Mucosa of stomach (tissue), 1 donor: ENCODE measurements around the gene NEURL1.
"Not testable (repeated sequence)": the region's sequence is repeated elsewhere in the genome, so short reads cannot be mapped to it uniquely, and the experiment has no call there.

Source experiments
- H3K27me3 ChIP-seq: one replicate; pipeline ENCODE4 v1.7.0; 2013; ENCODE audit warnings: mild to moderate bottlenecking, low read length; ENCODE audit not compliant: control insufficient read depth, insufficient read depth
- H3K36me3 ChIP-seq: one replicate; pipeline ENCODE4 v1.7.0; 2013; ENCODE audit warnings: low read length; ENCODE audit not compliant: control insufficient read depth, insufficient read depth
- H3K4me1 ChIP-seq: one replicate; pipeline ENCODE4 v1.7.0; 2013; ENCODE audit warnings: mild to moderate bottlenecking, low read length; ENCODE audit not compliant: control insufficient read depth, insufficient read depth
- H3K4me3 ChIP-seq: one replicate; pipeline ENCODE4 v1.7.0; 2013; ENCODE audit warnings: low read length
- H3K9ac ChIP-seq: one replicate; pipeline ENCODE4 v1.7.0; 2013; ENCODE audit warnings: mild to moderate bottlenecking, low read length, moderate library complexity
- H3K9me3 ChIP-seq: one replicate; pipeline ENCODE4 v1.7.0; 2013; ENCODE audit warnings: mild to moderate bottlenecking, low read length, moderate library complexity; ENCODE audit not compliant: control insufficient read depth
- donor health status: Pancreatic carcinoma.

The NEURL1 gene

GRCh38 chr10:103607051-103607450 is 113.5 kb downstream of the NEURL1 start:
- H3K4me1 ChIP-seq, H3K4me3 ChIP-seq, H3K36me3 ChIP-seq, H3K9ac ChIP-seq, H3K9me3 ChIP-seq, H3K27me3 ChIP-seq: not testable (repeated sequence)

DNA sequence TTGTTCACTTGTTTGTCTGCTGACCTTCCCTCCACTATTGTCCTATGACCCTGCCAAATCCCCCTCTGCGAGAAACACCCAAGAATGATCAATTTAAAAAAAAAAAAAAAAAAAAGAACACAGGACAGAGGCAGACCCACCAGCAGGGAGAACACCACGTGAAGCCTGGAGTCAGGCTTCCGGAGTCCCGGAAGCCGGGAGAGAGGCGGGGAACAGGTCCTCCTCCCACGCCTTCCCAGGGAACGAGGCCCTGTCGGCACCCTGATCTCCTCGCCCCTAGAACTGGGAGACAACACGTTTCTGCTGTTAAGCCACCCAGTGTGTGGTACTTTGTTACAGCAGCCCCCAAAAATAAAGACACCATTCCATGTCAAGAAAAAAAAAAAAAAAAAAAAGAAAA is 114.6 kb downstream of the NEURL1 start:
- not testable (repeated sequence) for H3K9me3 ChIP-seq, H3K36me3 ChIP-seq, H3K4me3 ChIP-seq, H3K4me1 ChIP-seq, H3K27me3 ChIP-seq, H3K9ac ChIP-seq

- no peak overlapping the region for H3K4me3 ChIP-seq
- no peaks in the 10 kb centered on the region for H3K9me3 ChIP-seq
- H3K27me3 ChIP-seq = no peaks in the 10 kb centered on the region
- H3K36me3 ChIP-seq = peaks cover 5% of the 10 kb centered on the region
- no peak overlapping the region for H3K9ac ChIP-seq
- H3K4me1 ChIP-seq = no peaks in the 10 kb centered on the region
Measured at GRCh38 chr10:103609231-103610082, 116.0 kb downstream of the NEURL1 start.

DNA sequence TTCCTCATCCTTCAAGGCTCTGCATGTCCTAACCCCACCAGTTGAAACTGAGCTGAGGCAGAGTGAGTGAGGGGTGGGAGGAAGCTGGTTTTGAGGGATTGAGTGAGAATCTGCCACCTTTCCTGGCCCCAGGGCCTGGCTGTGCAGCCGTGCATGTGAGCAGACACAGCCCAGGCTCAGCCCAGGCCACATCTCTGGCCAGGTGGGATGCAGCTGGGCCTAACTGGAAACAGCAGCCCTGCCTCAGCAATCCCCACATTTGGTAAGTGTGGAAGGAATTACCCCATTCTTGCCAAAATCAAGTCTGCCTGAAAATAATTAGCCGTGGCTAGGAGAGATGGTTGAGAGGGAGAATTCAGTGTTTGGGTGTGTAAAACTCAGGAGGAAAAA is 116.6 kb downstream of the NEURL1 start:
- Histone ChIP-seq H3K4me1 (peaks cover 4% of the 10 kb centered on the region), H3K4me3 (no peak overlapping the region), H3K9me3 (no peaks in the 10 kb centered on the region), H3K36me3 (peaks cover 5% of the 10 kb centered on the region), H3K9ac (no peak overlapping the region), H3K27me3 (no peaks in the 10 kb centered on the region)

GRCh38 chr10:103610921-103611511 is 117.5 kb downstream of the NEURL1 start:
- H3K4me1 ChIP-seq = peaks cover 5% of the 10 kb centered on the region
- H3K9ac ChIP-seq = no peak overlapping the region
- peaks cover 5% of the 10 kb centered on the region for H3K36me3 ChIP-seq

DNA sequence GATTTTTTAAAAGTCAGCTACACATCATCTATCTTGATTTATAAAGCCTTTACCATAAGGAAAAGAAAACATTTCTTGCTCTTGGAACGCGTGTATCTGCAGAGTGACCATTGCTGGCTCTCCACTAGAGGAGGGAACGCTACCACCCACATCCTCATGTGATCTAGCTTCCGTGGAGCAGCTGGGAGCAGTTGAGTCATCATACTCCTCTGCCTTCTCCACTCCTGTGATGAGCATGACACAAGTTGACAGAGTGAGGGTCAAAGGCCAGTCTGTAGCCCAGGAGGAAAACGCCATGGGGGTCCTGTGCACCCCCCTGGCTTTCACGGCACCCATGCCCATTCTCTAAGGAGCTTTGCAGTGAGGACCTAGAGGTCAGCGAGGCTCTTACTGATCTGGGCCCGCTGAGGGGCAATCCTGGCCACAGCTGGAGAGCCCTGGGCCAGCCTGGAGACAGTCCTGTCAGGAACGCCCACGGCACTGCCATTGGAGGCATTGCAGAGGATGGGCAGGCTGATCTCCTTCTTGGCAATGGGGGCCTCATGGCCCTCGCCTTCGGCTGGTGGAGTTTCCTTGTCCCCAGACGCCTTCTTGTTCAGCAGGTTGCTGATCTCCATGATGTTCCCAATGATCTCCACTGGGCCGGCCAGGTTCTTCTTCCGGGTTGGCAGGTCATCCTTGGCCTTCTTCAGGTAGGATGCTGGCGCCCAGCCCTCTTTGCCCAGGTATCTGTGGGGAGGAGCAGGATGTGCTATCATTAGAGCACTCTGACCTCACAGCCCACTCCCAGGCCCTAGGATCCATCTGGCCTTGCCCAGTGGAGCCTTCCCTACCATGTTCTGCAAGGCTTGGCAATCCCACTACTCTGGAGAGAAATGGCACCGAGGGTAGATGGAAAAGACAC is 119.2 kb downstream of the NEURL1 start:
- Histone ChIP-seq H3K27me3 (no peaks in the 10 kb centered on the region), H3K4me3 (no peak overlapping the region), H3K9ac (no peak overlapping the region), H3K9me3 (no peaks in the 10 kb centered on the region), H3K4me1 (peaks cover 12% of the 10 kb centered on the region), H3K36me3 (peaks cover 5% of the 10 kb centered on the region)

More at GRCh38 chr10:103610921-103611511, 117.5 kb downstream of the NEURL1 start:
- Histone ChIP-seq H3K4me3 (no peak overlapping the region), H3K9me3 (no peaks in the 10 kb centered on the region), H3K27me3 (no peaks in the 10 kb centered on the region)

GRCh38 chr10:103613616-103614015 is 120.1 kb downstream of the NEURL1 start:
- Histone ChIP-seq H3K27me3 (no peaks in the 10 kb centered on the region), H3K4me1 (peaks cover 17% of the 10 kb centered on the region), H3K9ac (no peak overlapping the region), H3K9me3 (no peaks in the 10 kb centered on the region), H3K4me3 (no peak overlapping the region), H3K36me3 (peaks cover 5% of the 10 kb centered on the region)

- H3K4me1 ChIP-seq = peaks cover 24% of the 10 kb centered on the region
- H3K4me3 ChIP-seq = no peak overlapping the region
- no peaks in the 10 kb centered on the region for H3K9me3 ChIP-seq
- no peak overlapping the region for H3K9ac ChIP-seq
- no peaks in the 10 kb centered on the region for H3K27me3 ChIP-seq
- peaks cover 5% of the 10 kb centered on the region for H3K36me3 ChIP-seq
Measured at GRCh38 chr10:103614306-103615158, 121.0 kb downstream of the NEURL1 start.

- H3K9me3 ChIP-seq = no peaks in the 10 kb centered on the region
- peaks cover 24% of the 10 kb centered on the region for H3K4me1 ChIP-seq
- no peaks in the 10 kb centered on the region for H3K27me3 ChIP-seq
- H3K36me3 ChIP-seq = peaks cover 10% of the 10 kb centered on the region
- no peak overlapping the region for H3K4me3 ChIP-seq
- no peak overlapping the region for H3K9ac ChIP-seq
Measured at GRCh38 chr10:103616705-103617601, 123.4 kb downstream of the NEURL1 start.

- Histone ChIP-seq H3K9ac (no peak overlapping the region), H3K27me3 (no peaks in the 10 kb centered on the region), H3K4me1 (peaks cover 24% of the 10 kb centered on the region), H3K9me3 (no peaks in the 10 kb centered on the region), H3K4me3 (no peak overlapping the region), H3K36me3 (peaks cover 17% of the 10 kb centered on the region)
Measured at GRCh38 chr10:103617602-103618385, 124.3 kb downstream of the NEURL1 start.
